Breast epithelium (tissue), 3 donors: ENCODE data around the gene TAS2R41.

Experiments used
- POLR2A ChIP-seq: fragments of 450-650 bp; IDR thresholded peaks from one replicate; pipeline ENCODE4 v1.6.1; 2016; ENCODE audit warnings: antibody characterized with exemption, mild to moderate bottlenecking, moderate library complexity
- POLR2AphosphoS5 ChIP-seq, 3 donors: sonication (generic); formaldehyde crosslinking; IDR thresholded peaks; one replicate each; pipeline ENCODE4 v1.6.1; 2017; ENCODE audit warnings: antibody characterized with exemption in 3 of 3
- TF ChIP-seq, protein P1 (sequence below), 3 donors: fragments of 450-650 bp; IDR thresholded peaks; one replicate each; pipeline ENCODE4 v1.5.1; 2016 to 2017; ENCODE audit warnings: antibody characterized with exemption in 3 of 3, mild to moderate bottlenecking in 3 of 3, moderate library complexity in 3 of 3

DNA sequence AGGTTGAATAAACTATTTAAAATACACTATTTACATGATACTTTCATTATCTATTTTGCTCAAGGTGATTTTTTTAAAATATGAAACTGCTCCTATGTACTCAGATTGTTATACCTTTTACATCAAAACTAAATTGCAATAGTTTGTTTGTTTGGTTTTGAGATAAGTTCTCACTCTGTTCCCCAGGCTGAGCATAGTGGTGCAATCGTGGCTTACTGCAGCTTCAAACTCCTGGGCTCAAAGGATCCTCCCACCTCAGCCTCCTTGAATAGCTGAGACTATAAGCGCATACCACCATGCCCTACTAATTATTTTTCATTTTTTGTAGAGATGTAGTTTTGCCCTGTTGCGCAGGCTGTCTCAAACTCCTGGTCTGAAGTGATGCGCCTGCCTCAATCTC, 21.7 kb upstream of the TAS2R41 start:
- TF ChIP-seq, protein P1, sequence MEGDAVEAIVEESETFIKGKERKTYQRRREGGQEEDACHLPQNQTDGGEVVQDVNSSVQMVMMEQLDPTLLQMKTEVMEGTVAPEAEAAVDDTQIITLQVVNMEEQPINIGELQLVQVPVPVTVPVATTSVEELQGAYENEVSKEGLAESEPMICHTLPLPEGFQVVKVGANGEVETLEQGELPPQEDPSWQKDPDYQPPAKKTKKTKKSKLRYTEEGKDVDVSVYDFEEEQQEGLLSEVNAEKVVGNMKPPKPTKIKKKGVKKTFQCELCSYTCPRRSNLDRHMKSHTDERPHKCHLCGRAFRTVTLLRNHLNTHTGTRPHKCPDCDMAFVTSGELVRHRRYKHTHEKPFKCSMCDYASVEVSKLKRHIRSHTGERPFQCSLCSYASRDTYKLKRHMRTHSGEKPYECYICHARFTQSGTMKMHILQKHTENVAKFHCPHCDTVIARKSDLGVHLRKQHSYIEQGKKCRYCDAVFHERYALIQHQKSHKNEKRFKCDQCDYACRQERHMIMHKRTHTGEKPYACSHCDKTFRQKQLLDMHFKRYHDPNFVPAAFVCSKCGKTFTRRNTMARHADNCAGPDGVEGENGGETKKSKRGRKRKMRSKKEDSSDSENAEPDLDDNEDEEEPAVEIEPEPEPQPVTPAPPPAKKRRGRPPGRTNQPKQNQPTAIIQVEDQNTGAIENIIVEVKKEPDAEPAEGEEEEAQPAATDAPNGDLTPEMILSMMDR (IDR thresholded peaks at IDR 0.05), result no peak
- TF ChIP-seq POLR2AphosphoS5 (IDR thresholded peaks at IDR 0.05) (no peak), POLR2A (no peak)
